GM19035 (cell line): ENCODE results near the gene ZNF219.

Source experiments
- ATAC-seq: cut with Tn5 transposase; IDR thresholded peaks from one replicate; pipeline ENCODE4 v1.9.1; 2021; ENCODE audit not compliant: unreplicated experiment

The ZNF219 gene

DNA sequence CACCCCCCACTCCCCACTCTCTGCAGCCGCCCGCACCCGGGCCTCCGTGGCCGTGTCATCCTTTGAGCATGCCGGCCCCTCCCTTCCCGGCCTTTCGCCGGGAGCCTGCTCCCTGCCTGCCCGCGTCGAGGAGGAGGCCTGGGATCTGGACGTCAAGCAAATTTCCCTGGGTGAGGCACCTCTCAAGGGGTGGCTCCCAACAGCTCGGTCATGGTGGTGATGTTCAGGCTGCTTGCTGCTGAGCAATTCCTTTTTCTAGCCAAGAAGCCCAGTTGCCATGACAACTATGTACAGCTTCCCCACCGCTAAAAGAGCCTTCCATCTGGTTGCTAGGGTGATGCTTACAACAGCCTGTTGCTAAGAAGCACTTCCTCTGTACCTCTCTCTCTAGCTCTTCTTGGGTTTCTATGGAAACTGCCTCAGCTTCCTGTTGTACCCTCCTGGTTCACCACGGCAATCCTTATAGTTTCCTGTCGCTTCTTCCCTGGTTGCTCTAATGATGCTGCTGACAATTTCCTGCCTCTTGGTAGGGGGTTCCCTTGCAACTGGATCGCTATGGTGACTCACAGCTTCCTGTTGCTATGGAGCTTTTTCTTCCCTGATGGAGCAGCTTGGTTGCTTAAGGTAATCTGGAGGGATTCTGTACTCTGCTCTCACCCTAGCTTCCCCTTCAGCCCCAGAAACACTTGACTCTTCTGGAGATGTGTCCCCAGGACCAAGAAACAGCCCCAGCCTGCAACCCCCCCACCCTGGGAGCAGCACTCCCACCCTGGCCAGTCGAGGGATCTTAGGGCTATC, 11.0 kb downstream of the ZNF219 start:
- no peak for ATAC-seq

DNA sequence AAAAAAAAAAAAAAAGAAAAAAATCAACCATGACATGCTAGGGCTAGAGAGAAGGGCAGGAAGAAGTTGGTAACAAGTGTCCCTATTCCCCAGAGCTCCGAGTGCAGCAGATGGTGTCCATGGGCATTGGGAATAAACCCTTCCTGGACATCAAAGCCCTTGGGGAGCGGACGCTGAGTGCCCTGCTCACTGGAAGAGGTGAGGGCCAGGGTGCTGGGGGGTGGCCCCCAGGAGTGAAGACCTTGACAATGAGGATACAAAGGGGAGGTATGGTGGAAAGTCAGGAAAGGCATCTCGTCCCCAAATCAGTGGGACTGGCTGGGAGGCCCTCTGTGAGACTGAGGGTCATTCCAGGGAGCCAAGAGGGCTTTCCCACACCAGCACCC, 11.6 kb downstream of the ZNF219 start:
- no peak for ATAC-seq

DNA sequence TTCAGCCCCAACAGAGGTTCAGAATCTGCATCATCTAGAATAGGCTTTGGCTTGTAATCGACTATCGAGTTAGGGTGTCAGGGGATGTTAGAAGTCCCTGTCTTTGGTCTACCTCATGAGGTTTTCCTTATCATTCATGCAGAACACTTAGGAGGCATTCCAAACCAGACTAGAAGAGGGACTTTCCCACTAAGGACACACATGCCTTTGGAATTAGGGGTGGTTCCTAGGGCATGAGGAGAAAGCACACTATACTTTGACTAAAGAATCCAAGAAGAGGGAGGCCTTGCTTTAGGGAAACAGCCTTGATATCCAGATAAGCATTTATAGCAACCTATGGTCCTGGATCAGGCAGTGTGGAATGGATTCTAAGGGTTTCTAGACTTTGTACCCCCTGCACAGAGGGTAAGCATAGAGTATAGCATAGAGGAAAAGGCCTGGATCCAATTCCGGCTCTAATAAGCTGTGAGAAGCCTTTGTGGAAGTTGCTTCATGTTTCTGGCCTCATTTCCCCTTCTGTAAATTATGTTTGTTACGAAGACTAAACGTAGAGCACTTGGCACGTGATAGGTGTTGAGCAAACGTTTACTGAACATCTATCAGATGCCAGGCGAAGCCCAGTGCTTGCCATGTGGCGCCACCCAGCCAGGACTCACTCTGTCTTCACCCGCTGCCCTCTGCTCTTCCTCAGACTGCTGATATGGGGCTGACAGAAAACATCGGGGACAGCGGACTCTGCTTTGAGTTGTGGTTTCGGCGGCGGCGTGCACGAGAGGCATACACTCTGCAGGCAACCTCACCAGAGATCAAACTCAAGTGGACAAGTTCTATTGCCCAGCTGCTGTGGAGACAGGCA, 13.2 kb downstream of the ZNF219 start:
- ATAC-seq = no peak

- no peak for ATAC-seq
These were observed 14.1 kb downstream of the ZNF219 start for GRCh38 chr14:21084396-21084795.

DNA sequence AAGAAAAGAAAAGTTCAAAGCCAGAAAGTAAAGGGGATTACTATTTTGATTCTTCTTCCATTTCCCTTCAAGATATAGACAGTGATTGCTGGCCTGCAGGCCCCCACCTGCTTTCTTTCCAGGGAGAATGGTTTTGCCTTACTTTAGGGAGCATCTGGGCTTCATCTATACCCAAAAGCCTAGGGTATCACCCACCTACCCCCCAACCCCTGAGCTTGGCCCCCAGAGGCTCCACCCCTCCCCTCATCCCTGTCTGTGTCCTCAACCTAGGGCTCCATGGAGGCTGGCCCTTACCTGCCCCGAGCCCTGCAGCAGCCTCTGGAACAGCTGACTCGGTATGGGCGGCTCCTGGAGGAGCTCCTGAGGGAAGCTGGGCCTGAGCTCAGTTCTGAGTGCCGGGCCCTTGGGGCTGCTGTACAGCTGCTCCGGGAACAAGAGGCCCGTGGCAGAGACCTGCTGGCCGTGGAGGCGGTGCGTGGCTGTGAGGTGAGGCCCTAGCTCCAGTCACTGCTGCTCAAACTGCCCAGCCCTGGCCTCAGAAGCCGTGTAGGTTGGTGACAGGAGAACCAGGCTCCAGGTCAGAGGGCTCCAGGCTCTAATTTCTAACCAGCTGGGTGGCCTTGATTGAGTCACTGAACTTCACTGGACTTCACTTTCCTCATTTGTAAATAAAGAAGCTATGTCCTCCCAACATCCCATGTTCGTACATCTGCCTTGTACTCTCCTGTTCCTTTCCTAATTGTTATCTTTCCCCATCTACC, 14.7 kb downstream of the ZNF219 start:
- ATAC-seq = no peak

DNA sequence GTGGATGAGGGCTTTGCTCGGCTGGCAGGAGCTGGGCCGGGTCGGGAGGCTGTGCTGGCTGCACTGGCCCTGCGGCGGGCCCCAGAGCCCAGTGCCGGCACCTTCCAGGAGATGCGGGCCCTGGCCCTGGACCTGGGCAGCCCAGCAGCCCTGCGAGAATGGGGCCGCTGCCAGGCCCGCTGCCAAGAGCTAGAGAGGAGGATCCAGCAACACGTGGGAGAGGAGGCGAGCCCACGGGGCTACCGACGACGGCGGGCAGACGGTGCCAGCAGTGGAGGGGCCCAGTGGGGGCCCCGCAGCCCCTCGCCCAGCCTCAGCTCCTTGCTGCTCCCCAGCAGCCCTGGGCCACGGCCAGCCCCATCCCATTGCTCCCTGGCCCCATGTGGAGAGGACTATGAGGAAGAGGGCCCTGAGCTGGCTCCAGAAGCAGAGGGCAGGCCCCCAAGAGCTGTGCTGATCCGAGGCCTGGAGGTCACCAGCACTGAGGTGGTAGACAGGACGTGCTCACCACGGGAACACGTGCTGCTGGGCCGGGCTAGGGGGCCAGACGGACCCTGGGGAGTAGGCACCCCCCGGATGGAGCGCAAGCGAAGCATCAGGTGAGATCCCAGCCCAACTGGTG, 16.8 kb downstream of the ZNF219 start:
- no peak for ATAC-seq

DNA sequence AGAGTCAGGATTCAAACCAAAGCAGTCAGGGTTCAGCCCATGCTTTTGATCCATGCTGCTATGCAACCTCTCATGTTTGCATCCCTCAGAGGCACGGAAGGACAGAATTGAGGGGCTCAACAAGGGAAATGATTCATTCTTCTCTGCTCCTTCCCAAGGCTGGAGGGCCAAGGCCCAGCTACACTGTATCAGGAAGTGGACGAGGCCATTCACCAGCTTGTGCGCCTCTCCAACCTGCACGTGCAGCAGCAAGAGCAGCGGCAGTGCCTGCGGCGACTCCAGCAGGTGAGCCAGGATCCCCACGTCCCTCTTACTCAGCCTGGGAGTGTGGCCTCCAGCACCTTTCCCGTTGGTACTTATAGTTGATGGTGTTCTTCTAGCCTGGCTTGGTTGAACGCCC, 19.7 kb downstream of the ZNF219 start:
- no peak for ATAC-seq

- no peak for ATAC-seq
These were observed 20.2 kb downstream of the ZNF219 start for GRCh38 chr14:21078287-21078686.

GRCh38 chr14:21077672-21078071, 20.8 kb downstream of the ZNF219 start:
- no peak for ATAC-seq

- ATAC-seq = no peak
These were observed 22.6 kb downstream of the ZNF219 start for GRCh38 chr14:21075719-21076437.

GRCh38 chr14:21074398-21075272, 23.8 kb downstream of the ZNF219 start:
- no peak for ATAC-seq

DNA sequence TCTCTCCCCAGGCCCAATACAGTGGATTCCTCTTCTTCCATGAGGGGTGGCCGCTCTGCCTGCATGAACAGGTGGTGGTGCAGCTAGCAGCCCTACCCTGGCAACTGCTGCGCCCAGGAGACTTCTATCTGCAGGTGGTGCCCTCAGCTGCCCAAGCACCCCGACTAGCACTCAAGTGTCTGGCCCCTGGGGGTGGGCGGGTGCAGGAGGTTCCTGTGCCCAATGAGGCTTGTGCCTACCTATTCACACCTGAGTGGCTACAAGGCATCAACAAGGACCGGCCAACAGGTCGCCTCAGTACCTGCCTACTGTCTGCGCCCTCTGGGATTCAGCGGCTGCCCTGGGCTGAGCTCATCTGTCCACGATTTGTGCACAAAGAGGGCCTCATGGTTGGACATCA, 24.5 kb downstream of the ZNF219 start:
- ATAC-seq = no peak

- no peak for ATAC-seq
These were observed 25.6 kb downstream of the ZNF219 start for GRCh38 chr14:21072781-21073339.

DNA sequence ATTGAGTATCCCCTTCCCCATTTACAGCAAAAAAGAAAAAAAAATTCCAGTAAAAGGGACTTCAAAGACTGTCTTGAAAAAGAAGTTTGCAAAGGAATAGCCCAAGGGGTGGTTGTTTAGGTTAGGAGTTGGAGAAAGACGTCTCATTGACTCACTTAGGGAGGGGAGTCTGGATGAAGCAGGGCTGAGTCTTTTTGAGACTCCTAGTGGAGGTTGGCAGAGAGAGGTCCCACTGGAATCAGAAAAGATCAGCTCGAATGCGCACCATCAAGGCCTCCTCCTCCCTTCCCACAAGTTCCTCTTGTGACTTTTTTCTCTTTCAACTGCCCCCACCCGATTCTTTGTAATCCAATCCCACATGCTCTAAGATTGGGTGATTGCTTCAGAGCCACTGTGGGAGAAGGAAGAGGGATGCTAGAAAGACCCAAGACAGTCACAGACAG, 26.4 kb downstream of the ZNF219 start:
- ATAC-seq = no peak

DNA sequence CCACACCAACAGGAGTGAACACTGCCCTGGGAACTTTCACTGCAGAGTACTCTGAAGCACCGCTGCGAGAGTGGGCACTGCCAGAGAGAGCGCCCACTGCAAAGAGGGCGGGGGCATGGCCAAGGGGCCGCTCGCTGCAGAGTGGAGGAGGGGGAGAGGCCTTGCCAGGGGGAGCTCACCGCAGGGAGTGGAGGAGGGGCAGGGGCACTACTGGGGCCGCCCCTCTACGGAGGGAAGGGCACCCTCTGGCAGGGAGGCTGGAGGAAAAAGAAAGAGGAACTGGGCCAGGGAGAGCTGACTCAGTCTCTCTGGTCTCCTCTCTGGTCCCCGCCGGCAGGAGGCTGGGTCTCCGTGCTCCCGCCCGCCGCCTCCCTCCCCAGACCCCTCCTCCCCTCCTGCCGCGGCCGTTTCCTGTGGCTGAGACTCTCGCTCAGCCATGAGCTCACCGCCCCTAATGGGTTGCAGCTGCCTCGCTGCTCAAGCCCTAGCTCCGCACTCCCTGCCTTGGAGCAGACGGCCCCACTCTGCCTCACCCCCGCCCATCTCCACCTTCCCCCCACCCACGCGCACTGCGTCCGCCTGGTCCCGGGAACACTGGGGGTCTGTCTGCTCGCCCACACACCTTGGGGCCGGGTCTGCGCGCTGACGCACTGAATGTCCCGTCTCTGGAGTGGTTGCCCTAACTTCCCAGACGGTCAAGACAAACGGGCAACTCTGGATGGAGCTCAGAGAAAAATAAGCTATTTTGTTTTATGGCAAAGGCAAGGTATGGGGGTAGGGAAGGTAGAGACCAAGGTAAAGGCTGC, 27.0 kb downstream of the ZNF219 start:
- peak; percentile 58 for ATAC-seq

GRCh38 chr14:21070610-21071224, 27.7 kb downstream of the ZNF219 start:
- peak; percentile 23 for ATAC-seq

- ATAC-seq = no peak
These were observed 28.3 kb downstream of the ZNF219 start, which contains the start of gene ARHGEF40 for GRCh38 chr14:21070083-21070609. ARHGEF40 (plus strand) TSS chr14:21070304; CDS start chr14:21070397, 93 bp downstream.
